ENCODE measurements around the gene COQ7. TPM values are rescaled to one million over a fixed set of nuclear protein-coding genes. Genes with fewer than 3 reads are reported as not detected.

COQ7 gene
- total RNA-seq, 4 donors from 2014 or later: 18.1 to 40.4 (median 27.1) TPM

- intact Hi-C loops (cut with DNase I; ENCODE audit: low total_unique reads): no loop called here
- in situ Hi-C loops (cut with MboI; ENCODE audit: low pct_ligation_motif_present in 1 of 4, low pct_unique_long_range_greater_than_20kb in 1 of 4, low sequenced_read_pairs in 3 of 4): no loop called here
Observed at GRCh38 chr16:19116711-19117449, 49.5 kb downstream of the COQ7 start.

GRCh38 chr16:19118938-19119431 lies 51.6 kb downstream of the COQ7 start:
- Histone ChIP-seq H3K4me1 (peaks cover 40 to 68% (median 52%) of the 10 kb centered on the region in 4 donors), H3K27ac (peak overlapping the region; percentile 83 to 96 (median 96)), H3K27me3 (no peaks in the 10 kb centered on the region), H3K9me3 (no peaks in the 10 kb centered on the region), H3K36me3 (no peaks in the 10 kb centered on the region), H3K4me3 (peak overlapping the region in 2 of 4 donors; percentile 2 to 33)
- 19 to 45% methylated on average over 5 to 6 of the region's 6 CpGs for WGBS, 2 donors (ENCODE audit: low coverage in 1 of 2)
- in situ Hi-C loops (cut with MboI; ENCODE audit: low pct_ligation_motif_present in 1 of 4, low pct_unique_long_range_greater_than_20kb in 1 of 4, low sequenced_read_pairs in 3 of 4) (no loop called here), intact Hi-C loops (cut with DNase I; ENCODE audit: low total_unique reads) (no loop called here)
- TF ChIP-seq EP300 (IDR thresholded peaks at IDR 0.05; ENCODE audit: low read depth): no peak
- no peak for TF ChIP-seq POLR2A (IDR thresholded peaks at IDR 0.05)
- no peak for TF ChIP-seq CTCF (IDR thresholded peaks at IDR 0.05)
- peak in 1 of 3 donors; percentile 35 for TF ChIP-seq POLR2AphosphoS5 (IDR thresholded peaks at IDR 0.05)
- DNase-seq: peak; percentile 34

More at GRCh38 chr16:19116711-19117449, 49.5 kb downstream of the COQ7 start:
- H3K27me3 ChIP-seq: no peaks in the 10 kb centered on the region
- peak overlapping the region; percentile 83 to 96 (median 96) for H3K27ac ChIP-seq
- DNase-seq: no peak
- H3K4me3 ChIP-seq: peak overlapping the region in 1 of 4 donors; percentile 9
- TF ChIP-seq CTCF (IDR thresholded peaks at IDR 0.05) (no peak), POLR2AphosphoS5 (IDR thresholded peaks at IDR 0.05) (no peak), POLR2A (IDR thresholded peaks at IDR 0.05) (no peak), EP300 (IDR thresholded peaks at IDR 0.05; ENCODE audit: low read depth) (no peak)
- H3K4me1 ChIP-seq: peaks cover 40 to 73% (median 53%) of the 10 kb centered on the region in 4 donors
- 53% methylated on average over 6 of the region's 6 CpGs for WGBS, 2 donors (ENCODE audit: low coverage in 1 of 2)
- H3K36me3 ChIP-seq: no peaks in the 10 kb centered on the region
- no peaks in the 10 kb centered on the region for H3K9me3 ChIP-seq

GRCh38 chr16:19119564-19119963 lies 52.1 kb downstream of the COQ7 start:
- H3K36me3 ChIP-seq: no peaks in the 10 kb centered on the region
- DNase-seq: no peak
- TF ChIP-seq POLR2AphosphoS5 (IDR thresholded peaks at IDR 0.05): no peak
- no peak for TF ChIP-seq CTCF (IDR thresholded peaks at IDR 0.05)
- TF ChIP-seq POLR2A (IDR thresholded peaks at IDR 0.05): no peak
- TF ChIP-seq EP300 (IDR thresholded peaks at IDR 0.05; ENCODE audit: low read depth): no peak
- WGBS, 2 donors (ENCODE audit: low coverage in 1 of 2): 45 to 47% methylated on average over 5 of the region's 5 CpGs
- peak overlapping the region; percentile 83 to 96 (median 96) for H3K27ac ChIP-seq
- intact Hi-C loops (cut with DNase I; ENCODE audit: low total_unique reads) (no loop called here), in situ Hi-C loops (cut with MboI; ENCODE audit: low pct_ligation_motif_present in 1 of 4, low pct_unique_long_range_greater_than_20kb in 1 of 4, low sequenced_read_pairs in 3 of 4) (no loop called here)
- peak overlapping the region in 1 of 4 donors; percentile 33 for H3K4me3 ChIP-seq
- no peaks in the 10 kb centered on the region for H3K27me3 ChIP-seq
- no peaks in the 10 kb centered on the region for H3K9me3 ChIP-seq
- peaks cover 39 to 74% (median 50%) of the 10 kb centered on the region in 4 donors for H3K4me1 ChIP-seq

- in situ Hi-C loops (cut with MboI; ENCODE audit: low pct_ligation_motif_present in 1 of 4, low pct_unique_long_range_greater_than_20kb in 1 of 4, low sequenced_read_pairs in 3 of 4): no loop called here
- H3K4me1 ChIP-seq: peaks cover 0 to 37% (median 12%) of the 10 kb centered on the region in 4 donors
- intact Hi-C loops (cut with DNase I; ENCODE audit: low total_unique reads): no loop called here
- peaks cover 0 to 3% of the 10 kb centered on the region in 2 donors for H3K9me3 ChIP-seq
- H3K4me3 ChIP-seq: no peak overlapping the region
- WGBS, 2 donors (ENCODE audit: low coverage in 1 of 2): 57 to 60% methylated on average over 4 to 6 of the region's 6 CpGs
- peak overlapping the region; percentile 65 to 76 (median 72) for H3K27ac ChIP-seq
- peak; percentile 86 for DNase-seq
- H3K27me3 ChIP-seq: no peaks in the 10 kb centered on the region
- H3K36me3 ChIP-seq: no peaks in the 10 kb centered on the region
- no peak for TF ChIP-seq EP300 (IDR thresholded peaks at IDR 0.05; ENCODE audit: low read depth)
- TF ChIP-seq POLR2AphosphoS5 (IDR thresholded peaks at IDR 0.05): peak in 2 of 3 donors; percentile 44 to 59
- TF ChIP-seq CTCF (IDR thresholded peaks at IDR 0.05): no peak
- no peak for TF ChIP-seq POLR2A (IDR thresholded peaks at IDR 0.05)
Observed at GRCh38 chr16:19123535-19124178, 56.2 kb downstream of the COQ7 start.

All from transverse colon (tissue), 4 donors.